T-helper 1 cell (primary cell): ENCODE data around the gene HK1.

Source experiments
- DNase-seq, 5 donors: peaks; one replicate each; pipeline ENCODE4 v3.0.0-alpha.2; 2012 to 2020

HK1 gene

DNA sequence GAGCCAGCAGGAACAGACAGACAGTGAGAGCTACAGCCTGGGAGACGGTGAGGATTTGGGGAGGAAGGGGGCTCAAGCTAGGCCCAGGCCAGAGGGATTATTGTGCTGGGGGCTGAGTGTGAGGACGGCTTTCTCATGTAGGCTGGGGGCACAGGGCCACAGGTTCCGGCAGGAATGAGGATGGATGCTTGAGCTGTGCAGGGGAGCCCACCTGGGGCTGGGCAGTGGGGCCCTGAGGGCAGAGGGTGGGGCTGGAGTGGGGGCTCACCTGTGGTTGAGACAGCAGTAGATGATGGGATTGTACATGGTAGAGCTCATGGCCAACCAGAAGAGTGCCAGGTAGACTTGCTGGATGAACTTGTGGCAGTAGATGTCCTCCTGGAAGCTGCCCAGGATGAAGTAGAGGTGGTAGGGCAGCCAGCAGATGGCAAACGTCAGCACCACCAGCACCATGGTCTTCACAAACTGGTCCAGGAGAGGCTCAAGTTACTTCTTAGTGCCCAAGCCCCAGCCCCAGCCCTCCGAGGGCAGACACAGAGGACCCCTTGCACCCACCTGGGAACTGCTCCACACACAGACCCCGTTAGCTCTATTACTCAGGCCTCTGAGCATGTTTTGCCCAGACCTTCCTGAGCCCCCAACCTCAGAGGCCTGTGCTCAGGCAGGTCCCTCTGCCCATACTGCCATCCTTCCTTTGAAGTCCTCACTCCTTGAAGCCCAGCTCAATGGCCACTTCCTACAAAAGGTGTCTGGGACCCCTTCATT is 128.7 kb downstream of the HK1 start:
- no peak for DNase-seq

- DNase-seq = peak in 1 of 5 donors; percentile 41
These were observed 129.5 kb downstream of the HK1 start for GRCh38 chr10:69407621-69408301.

GRCh38 chr10:69408318-69409175 is 130.3 kb downstream of the HK1 start:
- peak; percentile 81 to 96 (median 86) for DNase-seq

DNA sequence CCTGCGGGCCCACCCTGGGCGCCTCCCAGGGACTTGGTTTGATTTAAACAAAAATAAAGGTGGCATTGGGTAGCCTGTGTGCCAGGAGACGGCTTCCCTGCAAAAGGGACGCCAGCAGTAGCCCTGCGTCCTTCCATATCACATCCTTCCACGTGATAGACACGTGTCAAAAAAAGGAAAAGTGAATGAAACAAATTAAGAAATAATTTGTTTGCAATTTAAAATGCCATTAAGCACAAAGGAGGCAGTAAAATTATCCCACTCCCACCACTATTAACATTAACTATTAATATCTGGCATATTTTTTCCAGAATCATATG is 130.8 kb downstream of the HK1 start:
- DNase-seq = no peak

DNA sequence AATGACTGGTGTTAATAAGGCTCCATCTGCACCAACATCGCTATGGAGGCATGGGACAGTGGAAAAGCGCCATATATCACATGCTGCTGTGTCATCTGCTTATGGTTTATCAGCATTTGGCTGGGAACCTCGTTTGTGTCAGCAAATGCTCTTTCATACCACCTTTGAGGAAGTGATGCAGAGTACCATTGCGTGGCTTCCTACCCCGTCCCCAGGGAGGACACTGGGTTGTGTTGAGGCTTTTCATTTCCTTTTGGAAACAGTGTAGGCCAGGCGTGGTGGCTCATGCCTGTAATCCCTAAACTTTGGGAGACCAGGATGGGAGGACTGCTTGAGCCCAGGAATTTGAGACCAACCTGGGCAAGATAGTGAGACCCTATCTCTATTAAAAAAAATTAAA is 131.7 kb downstream of the HK1 start:
- no peak for DNase-seq

DNA sequence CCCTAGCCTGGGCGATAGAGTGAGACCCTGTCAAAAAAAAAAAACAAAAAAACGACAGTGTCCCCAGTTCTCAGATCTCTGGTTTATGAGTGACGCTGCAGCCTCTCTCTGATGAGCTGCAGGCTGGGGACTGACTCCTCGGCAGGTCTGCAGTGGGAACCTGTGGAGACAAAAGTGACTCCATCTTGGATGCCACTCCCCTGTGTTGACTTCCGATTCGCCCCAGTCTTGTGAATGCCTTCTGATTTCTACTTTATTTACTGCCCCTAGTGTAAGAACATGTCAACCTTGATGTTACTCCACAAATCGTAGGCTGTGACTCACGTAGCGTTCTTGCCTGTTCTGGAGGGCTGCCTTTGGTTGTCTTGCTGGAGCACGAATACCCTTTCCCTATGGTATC is 132.2 kb downstream of the HK1 start:
- no peak for DNase-seq

GRCh38 chr10:69411476-69411875 is 133.2 kb downstream of the HK1 start:
- no peak for DNase-seq

GRCh38 chr10:69412232-69412790 is 134.0 kb downstream of the HK1 start:
- DNase-seq = no peak

DNA sequence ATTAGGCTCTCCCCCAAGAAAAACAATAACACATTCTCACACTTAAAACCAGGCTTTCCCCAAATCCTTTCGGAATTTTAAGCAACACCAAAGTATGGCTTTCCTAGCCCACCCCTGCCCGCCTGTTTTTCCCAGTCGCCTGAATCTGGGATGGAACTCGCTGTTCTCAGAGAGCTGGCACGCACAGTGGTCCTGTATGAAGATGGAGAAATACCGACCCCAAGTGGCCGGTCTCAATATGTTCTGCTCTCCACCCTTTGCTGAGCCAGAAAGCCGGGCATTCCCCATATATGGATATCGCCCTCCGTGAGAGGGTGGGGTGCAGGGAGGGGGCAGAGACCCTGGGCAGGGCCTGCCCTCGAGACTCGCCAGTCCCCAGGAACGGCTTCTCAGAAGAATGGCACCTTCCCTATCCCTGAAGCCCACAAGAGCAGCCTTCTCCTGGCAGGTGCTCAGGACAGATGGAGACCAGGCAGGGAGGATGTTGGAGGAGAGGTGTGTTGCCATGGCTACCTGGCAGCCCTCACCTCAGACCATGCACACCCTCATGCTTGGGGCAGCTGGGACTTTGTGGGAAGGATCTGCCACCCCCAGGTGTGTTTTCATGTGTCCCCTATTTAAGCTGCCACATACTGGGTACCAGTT is 135.0 kb downstream of the HK1 start:
- peak in 1 of 5 donors; percentile 32 for DNase-seq

DNA sequence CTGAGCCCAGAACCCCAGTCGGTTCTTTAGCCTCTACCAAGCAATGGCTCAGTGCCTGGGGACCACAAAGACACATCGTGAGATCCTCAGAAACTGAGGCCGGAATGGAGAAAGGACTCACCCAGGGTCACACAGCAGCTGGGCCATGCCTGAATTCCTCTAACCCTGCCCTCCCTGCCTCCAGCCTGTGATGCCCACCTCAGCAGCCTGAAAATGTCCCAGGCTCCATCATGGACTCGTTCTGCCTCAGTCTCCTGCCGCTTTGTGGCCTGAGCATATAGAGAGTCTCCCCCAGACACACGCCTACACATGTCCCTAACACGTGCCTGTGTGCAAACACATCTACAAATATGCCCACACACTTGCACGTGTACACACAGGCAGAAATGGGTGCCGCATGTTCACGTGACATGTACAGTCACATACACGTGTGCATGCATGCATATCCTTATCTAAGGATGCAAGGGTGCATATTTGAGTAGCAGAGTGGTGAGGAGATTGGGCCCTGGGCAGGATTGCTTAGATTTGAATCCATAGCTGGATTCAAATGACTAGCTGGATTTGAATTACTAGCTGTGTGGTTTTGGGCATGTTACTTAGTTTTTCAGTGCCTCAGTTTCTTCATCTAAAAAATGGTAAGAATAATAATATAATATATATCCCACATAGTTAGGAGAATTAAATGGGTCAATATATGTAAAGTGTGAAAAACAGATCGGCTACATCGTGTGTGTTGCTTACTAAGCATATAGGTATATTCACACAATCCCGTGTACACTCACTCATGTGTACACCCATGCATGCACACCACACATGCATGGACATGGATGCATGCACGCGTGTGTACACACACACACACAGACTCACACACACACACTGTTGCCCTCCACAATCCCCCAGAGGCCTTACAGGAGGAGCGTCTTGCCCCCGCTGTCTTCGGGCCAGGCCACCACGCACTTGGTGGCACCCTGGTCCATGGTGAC is 136.0 kb downstream of the HK1 start:
- no peak for DNase-seq

DNA sequence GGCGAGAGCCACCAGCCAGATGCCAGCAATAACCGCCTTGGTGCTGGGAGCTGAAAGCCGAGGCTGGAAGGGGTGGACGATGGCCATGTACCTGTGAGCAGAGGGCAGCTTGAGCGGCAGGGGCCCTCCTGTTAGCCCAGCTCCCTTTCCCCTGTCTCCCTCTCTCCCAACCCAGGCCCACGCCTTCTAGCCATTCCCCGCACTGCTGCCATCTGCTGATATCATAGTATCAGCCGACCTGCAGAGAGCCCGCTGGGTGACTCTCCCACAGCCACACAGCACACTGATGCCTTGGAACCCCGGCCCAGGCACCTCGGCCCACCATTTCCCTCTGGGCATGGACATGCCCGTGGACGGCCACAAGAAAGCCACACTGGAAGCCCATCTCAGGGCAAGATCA is 136.8 kb downstream of the HK1 start:
- no peak for DNase-seq

DNA sequence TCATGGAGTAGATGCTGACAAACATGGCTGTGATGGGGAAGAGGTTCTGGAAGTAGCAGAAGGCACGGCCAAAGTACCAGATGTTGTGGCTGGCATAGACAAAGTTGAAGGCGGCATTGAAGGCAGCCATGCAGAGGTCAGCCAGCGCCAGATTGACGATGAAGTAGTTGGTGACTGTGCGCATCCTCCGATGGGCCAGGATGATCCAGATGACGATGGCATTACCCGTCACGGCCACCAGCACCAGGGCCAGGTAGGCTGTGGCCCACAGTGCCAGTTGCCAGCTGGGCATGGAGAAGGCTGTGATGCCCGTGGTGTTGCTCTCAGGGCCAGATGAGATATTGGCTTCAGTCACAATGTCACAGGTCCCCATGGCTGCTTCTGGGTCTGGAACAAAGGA is 137.7 kb downstream of the HK1 start:
- no peak for DNase-seq

GRCh38 chr10:69416695-69417094 is 138.4 kb downstream of the HK1 start, which contains the start of gene TACR2:
TACR2 (minus strand) TSS chr10:69416918; CDS start chr10:69416323, 595 bp downstream.
- DNase-seq = no peak

- DNase-seq = no peak
These were observed 139.2 kb downstream of the HK1 start for GRCh38 chr10:69417542-69417941.

- no peak for DNase-seq
These were observed 139.9 kb downstream of the HK1 start for GRCh38 chr10:69418052-69418752.

GRCh38 chr10:69419096-69419743 is 140.9 kb downstream of the HK1 start:
- no peak for DNase-seq

- no peak for DNase-seq
These were observed 141.4 kb downstream of the HK1 start for GRCh38 chr10:69419744-69420126.

DNA sequence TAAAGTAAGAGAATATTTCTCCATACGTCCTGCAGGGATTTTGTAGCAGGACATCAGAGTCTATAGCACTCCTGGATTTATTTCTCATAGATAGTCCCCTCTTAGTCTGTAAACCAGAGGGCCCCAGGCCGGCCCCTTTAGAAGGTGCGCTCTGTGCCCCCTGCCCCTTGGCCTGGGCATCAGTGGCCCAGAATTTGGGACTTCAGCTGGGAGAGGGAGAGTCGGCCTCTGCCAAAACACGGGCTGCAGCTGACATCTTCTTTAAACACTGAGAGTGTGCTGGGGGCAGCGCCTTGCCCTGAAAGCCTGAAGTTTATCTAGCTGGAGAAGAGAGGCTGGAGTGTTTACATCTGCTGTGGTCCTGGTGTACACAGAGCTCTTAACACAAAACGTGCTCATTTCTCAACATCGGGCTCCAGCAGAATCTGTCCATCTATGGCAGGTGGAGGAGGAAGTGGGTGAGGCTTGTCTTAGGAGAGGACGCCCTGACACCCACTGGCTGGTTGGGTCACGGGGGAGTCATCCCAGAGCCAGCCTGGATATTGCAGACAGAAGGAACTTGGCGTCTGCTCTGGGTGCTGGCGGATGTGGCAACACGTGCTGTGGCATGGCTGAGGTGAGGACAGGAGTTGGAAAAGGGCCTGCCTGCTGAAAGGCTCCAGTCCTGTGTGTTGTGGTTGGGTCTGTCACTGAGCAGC is 143.5 kb downstream of the HK1 start:
- DNase-seq = no peak

- DNase-seq = no peak
These were observed 144.4 kb downstream of the HK1 start for GRCh38 chr10:69422676-69423075.

- DNase-seq = no peak
These were observed 146.7 kb downstream of the HK1 start for GRCh38 chr10:69425041-69425440.
